NCI-H1092 (cell line): ENCODE measurements around the gene SLC7A4.
"Not testable (repeated sequence)": the region's sequence is repeated elsewhere in the genome, so short reads cannot be mapped to it uniquely, and the experiment has no call there.

ENCODE experiments used
- DNase-seq: peaks from one replicate; lab custom pipeline; 2025; lab: John Stamatoyannopoulos, UW

SLC7A4 gene, protein sequence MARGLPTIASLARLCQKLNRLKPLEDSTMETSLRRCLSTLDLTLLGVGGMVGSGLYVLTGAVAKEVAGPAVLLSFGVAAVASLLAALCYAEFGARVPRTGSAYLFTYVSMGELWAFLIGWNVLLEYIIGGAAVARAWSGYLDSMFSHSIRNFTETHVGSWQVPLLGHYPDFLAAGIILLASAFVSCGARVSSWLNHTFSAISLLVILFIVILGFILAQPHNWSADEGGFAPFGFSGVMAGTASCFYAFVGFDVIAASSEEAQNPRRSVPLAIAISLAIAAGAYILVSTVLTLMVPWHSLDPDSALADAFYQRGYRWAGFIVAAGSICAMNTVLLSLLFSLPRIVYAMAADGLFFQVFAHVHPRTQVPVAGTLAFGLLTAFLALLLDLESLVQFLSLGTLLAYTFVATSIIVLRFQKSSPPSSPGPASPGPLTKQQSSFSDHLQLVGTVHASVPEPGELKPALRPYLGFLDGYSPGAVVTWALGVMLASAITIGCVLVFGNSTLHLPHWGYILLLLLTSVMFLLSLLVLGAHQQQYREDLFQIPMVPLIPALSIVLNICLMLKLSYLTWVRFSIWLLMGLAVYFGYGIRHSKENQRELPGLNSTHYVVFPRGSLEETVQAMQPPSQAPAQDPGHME

DNA sequence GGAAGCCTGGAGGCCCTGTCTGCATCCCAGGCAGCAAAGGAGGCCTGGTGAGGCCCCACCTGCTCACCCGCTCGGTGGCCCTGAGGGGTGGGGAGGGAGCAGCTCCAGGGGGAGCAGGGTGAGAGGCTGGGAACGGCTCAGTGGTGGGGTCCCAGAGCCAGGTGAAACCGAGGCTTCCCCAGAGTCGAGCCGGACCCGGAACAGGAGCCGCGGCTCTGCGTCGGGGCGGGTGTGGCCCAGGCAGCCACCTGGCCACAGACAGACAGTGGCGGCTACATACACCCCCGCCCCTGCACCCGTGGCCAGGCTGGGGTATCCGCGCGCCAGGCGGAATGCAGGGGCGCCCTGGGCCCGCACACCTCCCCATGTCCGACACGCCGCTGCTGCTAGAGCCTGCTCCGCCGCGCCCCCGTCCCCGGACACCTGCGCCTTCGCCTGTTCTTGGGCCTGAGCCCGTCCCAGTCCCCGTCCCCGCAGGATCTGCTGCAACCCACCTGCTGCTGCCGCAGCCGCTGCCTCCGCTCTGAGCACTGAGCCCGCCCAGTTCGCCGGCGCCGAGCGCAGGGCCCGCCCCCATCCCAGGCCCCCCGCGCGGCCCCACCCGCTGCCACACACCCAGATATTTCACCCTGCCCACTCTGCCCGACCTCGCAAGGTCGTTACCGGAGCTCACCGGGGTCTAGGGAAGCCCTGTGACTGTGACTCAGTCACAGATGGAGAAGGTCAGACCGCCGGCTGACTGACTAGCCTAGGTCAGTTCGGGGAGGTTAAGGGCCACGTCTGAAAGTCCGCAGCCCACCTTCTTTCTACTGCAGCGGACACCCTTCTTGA, at the start of gene SLC7A4:
TSS of gene SLC7A4 (minus strand) at position 525 of the 831 bp plus-strand sequence. CDS start 749 bp downstream, outside the sequence.
- no peak for DNase-seq

DNA sequence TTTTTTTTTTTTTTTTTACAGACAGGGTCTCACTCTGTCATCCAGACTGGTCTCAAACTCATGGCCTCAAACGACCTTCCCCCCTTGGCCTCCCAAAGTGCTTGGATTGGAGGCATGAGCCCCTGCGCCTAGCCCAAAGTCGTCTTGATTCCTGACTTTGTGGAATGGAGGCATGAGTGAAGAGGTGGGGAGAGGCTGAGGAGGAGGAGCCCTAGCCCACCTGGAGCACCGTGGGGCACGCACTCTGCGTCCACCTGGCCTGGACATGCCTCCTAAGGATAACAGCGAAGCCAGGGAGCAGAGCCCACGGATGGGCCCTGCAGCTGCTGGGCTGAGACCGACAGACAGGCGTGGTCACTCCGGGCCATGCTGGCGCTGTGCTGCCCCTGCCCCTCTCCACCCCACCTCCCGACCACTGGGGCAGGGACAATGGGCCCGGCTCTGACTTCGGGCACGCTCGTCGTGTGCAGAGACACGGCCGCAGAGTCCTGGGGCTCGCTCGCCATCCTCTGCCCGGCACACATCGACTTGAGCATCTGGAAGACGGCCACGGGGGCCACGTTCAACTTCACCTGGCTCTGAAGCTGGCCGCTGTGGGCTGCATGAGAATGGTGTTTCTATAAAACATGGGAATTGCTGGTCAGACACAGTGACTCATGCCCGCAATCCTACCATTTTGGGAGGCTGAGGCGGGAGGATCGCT, 48.2 kb upstream of the SLC7A4 start:
- DNase-seq, result no peak

DNA sequence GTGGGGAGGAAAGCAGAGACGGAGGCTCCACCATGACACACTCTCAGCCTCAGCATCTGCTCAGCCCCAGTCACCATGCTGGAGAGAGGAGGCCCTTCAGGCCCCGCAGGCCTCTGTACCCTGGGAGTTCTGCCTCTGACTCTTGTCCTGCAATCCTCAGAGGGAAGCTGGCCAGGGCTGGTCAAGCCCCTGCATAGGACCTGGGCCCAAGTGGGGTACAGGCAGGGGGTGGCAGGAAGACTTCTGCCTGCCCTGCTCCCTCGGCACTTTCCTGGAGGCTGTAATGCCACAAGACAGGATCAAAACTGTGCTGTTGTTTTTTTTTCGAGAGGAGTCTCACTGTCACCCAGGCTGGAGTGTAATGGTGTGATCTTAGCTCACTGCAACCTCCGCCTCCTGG, 47.1 kb upstream of the SLC7A4 start:
- no peak for DNase-seq

DNA sequence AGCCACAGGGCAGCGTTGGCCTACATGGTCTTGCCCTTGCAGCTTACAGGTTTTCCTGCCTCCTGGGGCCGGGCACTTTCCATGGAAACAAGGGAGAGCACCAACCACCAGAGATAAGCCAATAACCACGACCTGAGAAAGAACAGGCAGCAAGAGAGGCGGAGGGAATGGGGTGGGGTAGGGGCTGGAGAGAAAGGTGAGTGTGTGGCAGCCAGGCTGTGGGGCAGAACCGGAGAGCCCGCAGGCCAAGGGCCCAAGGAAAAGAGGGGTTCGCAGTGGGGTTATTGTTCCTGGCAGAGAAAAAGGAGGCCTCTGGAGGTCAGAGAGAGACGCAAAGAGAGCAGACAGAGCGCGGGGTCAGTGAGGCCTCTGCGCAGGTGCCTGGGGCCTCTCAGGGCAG, 46.6 kb upstream of the SLC7A4 start:
- DNase-seq, result no peak

DNA sequence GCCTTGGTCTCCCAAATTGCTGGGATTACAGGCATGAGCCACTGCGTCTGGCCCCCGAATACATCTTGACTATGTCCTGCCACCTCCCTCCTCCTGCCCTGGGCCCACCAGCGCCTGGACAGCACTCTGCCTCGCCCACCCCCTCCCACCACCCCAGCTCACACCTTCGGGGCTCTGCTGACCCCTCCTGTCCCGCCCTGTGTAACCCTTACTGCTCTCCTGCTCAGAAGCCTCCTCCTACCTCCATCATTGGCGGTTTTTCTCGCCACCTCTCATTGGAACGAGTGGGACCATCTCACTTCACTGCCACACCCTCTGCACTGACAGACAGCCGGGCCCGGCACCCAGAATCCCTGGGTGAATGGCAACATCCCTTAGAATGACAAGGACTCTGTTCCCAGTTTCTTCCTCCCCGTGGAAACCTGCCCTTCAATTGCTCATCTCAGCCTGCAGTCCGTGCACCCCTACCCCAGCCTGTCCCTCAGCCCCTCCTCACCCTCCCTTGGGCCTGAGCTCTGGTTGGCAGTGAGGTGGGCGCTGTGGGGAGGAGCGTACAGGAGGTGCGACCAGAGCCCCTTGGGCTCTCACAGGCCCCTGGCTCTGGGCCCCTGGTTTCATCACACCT, 45.6 kb upstream of the SLC7A4 start:
- DNase-seq, result no peak

DNA sequence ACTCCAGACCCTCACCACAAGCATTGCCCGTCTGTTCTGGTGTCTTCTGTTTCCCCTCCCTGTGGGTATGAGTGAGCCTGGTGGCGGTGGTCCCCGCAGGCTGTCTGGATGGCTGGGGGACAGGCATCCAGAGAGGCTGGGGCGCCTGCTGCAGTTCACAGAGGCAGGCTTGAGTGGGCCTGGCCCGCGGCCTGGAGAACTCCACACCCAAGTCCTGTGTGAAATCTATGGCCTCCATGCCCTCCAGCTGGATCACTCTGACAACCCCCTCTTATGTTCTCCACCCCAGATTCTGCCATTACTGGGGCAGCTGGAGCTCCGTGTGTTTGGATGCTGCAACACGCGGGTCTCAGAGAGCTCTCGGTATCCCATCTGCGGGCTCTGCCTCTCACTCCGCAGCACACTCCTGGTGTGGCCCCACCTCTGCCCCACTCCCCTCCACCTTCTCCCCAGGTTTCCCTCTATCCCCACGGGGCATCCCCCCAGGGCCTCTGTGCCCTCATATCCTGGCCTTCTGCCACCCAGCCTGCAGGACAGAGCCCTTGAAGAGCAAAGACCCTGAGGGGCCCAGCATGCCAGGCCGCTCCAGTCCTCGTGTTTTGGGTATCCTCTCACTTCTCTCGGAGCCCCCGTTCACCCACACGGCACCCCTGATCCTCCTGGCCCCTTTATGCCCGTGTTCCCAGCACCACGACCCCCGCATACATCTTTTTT, 44.7 kb upstream of the SLC7A4 start:
- no peak for DNase-seq

DNA sequence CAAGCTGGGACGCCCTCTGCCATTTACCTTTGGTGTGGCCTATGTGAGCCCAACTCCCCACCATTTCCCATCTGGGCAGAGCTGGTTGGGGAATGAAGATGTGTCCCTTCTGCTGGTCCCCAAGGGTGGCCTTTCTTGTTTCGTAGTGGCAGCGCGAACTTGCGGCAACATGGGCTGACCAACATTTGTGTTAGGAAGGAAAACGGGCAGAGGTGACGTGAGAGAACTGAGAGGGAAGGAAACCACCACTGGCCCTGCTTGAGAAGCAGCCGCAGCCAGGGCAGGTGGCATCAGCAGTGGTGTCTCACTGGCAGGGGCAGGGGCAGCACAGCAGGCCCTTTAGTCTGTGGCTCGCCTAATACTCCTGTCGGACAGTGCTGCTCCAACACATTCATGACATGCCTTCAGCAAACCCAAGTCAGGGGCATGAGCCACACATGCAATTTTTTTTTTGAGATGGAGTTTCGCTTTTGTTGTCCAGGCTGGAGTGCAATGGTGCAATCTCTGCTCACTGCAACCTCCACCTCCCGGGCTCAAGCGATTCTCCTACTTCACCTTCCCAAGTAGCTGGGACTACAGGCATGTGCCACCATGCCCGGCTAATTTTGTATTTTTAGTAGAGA, 43.3 kb upstream of the SLC7A4 start:
- no peak for DNase-seq

DNA sequence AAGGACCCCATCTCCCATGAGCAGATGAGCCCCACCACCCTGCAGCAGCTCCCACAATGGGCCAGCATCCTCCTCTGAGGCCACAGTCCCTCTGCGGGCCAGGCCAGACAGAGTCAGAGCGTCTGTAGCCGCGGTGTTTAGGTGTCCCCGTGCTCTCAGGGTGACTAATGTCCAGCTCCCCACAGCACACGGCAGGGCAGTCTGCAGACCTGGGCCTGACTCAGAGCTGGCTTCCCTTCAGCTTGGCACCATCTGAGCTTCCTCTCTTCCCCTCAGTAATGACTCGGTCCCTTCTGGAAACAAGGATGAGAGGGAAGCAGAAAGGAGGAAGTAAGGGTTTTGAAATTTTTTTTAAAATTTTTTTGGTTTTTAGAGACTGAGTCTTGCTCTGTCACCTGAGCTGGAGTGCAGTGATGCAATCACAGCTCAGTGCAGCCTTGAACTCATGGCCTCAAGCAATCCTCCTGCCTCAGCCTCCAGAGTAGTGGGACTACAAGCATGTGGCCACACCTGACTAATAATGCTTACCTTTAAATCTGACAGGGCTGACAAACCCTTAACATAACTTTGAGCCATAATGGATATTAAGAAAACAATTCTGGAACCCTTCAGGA, 41.8 kb upstream of the SLC7A4 start:
- DNase-seq, result no peak

DNA sequence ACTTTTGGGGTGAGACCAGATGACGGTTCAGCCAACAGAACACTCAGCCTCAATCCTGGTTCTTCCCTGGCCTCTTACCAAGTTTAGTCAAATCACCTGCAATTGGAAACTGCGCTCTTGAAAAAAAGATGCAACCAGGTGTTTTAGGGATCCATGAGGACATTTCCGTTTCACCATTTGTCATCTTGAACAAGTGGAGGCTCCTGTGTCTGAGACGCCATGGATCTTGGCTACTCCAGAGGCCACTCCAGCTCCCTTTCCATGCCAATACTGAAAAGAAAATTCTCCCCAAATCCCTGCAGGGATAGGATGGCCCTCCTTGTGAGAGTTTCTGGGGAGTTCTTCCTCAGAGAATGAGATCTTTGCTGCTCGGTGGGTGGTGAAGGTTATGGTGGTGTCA, 41.1 kb upstream of the SLC7A4 start:
- no peak for DNase-seq

DNA sequence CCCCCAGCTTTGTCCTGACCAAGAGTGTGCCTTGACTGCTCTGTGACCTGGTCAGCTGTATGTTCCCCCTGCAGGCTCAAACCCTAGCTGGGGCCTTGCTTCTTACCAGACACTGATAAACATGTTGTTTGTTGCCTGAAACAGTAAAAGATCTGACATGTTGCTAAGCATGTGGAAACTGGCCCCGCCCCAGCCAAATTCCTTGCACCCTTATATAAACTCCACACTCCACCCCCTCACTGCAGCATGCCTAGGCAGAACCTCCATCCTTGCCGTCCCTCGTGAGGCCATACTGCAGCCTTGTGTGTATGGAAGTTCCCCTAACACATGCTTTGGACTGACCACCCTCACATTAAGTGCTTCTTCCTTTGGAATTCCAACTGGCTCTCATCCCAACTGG, 40.7 kb upstream of the SLC7A4 start:
- no peak for DNase-seq

DNA sequence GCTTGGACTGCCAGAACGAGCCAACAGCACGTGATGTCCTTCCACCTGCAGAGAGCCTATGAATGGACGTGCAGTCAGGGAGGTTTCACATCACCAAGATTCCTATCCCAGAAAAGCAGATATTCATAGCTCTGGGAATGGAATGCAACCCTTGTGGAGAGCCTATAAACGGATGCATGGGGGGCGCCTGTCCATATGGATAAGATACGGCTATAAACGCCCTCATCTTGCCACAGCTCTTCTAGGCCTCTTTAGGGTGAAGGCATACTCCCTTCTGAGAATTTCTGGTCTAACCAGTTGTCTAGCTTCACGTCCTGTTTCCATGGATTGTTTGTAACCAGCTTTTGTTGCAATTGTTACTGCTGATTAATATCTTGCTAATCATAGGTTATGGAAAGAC, 39.4 kb upstream of the SLC7A4 start:
- DNase-seq, result not testable (repeated sequence)

DNA sequence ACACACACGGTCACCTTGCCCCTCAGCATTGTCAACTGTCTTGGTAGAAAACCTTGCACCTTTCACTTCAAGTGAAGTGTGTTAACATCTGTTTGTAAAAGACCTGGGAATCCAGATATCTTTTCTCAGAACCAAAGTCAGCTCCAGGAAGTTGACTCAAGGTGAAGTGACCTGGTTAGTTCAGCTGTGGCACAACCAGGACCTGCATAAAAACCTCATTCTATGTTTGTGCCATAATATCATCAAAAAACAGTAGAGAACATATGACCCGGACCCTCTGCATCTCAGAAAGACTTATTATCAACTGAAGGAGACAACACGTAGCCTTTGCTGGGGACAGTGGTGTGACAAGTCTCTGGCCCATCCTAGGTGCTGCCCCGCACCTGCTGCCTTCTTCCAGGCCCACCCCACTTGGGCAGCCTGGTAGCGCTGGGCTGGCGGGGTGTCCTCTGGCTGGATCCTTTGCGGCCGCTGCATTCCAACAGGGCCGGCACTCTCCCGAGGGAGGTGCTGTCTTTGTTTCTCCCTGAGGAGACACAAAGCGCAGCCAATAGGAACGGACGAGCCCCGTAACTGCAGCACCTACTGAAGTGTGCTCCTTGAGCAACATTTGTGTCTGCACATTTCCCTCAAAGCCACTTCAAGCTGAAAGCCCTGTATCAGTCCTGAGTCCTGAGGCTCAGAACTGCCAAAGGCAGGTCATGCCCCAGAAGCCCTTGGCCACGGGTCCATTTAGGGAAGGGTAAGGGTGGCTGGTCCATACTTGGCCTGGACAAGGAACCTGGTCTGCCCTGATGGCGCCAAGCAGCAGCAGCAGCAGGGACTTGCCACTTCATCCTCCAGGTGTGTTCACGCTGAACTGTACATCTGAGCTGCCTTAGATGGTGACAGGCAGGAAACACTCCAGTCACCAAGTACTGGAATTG, 38.6 kb upstream of the SLC7A4 start:
- DNase-seq, result no peak

DNA sequence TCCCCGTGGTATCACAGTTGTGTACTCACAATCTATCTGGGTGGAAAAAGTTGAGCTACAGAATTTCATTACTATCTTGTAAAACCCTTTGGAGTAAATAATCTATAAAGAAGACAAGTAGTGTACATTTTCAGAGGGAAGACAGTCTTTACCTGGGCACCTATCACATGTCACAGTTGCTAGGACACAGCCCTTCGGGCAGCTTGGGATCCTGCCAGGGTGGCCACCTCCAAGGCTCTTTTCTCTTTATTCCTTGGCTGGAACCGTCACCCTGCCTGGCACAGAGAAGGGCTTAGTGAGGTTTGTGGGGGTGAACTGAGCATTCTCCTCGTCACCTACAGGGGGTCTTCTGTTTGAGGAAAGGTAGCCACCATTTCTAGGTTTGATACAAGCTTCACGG, 37.0 kb upstream of the SLC7A4 start:
- DNase-seq, result no peak

DNA sequence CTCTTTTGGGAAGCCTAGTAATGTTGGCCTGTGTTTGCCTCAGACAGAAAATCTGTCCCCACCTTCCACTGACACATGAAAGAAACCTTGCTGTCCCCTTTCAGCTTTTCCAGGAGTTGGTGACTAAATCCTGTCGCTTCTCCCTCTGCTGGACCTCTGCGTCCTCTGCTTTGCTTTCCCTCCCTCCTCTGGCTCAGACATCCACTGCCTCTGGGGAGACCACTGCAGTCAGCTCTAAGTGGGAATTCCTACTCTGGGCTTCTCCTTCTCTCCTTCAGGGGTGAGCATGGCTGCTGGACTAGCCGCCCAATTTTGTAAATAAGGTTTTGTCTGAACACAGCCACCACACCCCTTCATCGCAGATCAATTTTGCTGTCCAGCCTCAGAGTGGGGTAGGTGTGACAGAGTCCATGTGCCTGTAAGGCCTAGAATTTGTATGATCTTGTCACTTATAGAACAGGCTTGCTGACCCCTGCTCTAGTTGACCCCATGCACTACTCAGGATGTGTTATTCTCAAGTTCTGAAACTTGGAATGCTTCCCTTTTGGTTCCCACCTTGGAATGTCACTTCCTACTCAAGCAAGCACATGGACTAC, 36.4 kb upstream of the SLC7A4 start:
- DNase-seq, result no peak

DNA sequence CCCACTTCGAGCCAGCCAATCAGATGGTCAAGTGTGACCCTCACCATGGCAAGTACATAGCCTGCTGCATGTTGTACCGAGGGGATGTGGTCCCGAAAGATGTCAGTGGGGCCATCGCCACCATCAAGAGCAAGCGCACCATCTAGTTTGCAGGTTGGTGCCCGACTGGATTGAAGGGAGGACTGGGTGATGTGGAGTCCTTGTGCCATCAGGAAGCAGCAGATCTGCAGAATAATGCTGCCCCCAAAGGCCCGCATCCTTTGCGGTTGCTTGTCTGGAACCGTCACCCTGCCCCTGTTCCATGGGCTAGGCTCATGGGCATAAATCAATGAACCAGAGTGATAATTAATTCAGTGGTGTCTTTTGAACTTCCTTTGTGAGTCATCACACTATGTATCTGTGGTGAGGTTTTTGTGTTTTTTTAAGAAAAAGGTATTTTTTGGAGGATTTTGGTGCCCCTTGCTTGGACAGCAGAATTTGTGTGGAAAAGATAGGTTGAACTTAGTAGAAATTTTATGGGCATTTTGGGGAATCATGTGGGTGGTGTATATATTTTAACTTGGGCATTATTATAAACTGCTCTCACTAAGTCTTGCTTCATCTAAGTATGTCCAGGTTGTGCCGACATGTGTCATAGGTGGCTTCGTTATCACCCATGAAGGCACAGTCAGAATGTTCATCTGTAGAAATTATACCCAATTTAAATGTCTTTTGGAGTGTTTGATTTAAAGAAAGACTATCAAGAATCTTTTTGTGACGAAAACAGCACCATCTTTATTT, 35.7 kb upstream of the SLC7A4 start:
- DNase-seq, result no peak

DNA sequence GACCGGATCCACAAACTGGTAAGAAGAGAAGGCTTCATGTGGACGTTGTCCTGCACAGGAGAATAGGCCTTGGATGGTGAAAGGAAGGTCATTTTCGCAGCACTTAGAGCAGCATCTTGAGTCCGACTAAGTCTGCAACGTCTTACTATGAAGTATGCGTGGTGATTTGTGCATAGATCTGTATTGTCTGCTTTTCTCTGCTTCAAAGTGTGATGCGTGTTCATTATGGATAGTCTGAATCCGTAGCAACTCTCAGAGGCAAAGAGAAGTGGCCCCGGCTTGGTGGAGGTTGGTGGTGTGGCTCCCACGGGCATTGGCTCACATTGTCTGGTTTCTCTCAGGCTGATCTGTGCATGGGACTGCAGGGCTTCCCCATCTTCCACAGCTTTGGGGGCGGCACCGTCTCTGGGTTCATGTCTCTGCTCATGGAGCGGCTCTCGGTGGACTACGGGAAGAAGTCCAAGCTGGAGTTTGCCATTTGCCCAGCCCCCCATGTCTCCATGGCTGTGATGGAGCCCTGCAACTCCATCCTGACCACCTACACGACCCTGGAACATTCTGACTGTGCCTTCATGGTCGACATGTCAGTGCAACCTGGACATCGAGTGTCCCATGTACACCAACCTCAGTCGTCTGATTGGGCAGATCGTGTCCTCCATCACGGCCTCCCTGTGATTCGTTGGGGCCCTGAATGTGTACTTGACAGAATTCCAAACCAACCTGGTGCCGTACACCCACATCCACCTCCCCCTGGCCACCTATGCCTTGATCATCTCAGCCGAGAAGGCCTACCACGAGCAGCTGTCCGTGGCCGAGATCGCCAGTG, 34.9 kb upstream of the SLC7A4 start:
- no peak for DNase-seq
